Measurements from ENCODE around the gene SOX18. TPM values are rescaled to one million over a fixed set of nuclear protein-coding genes. Genes with fewer than 3 reads are reported as not detected.

Gene SOX18
- total and polyA plus RNA-seq, 2 of the 13 experiments (the other 11 are each of a cell fraction or from before 2014, with no cell fraction given) = 1.6 to 1.9 TPM

DNA sequence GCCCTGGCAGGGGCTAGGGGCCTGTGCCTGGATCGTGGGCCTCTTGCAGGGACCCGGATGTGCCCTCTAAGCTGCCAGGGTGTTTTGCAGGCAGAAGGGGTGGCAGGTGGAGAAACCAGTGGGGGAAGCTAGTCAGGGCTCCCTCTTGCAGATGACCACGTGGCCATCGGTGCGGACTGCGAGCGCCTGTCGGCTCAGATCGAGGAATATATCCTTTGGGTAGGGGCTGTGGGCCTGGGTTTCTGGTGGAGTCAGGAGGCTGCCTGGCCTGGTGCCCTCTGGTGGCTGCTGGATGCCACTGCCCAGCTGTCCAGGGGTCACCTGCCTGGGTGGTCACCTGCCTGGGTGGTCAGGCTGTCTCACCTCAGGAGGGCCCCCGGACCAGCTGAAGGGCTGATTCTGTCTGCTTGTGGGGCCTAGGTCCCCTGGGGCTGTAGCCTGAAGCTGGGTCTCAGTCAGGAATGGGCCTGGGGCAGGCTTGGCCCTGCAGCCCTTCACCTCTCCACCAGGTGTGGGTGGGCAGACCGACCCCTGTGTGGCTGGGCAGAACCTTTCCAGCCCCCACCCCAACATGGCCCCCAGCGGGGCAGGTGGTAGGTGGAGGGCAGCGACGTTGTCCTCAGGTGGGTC, 20.3 kb upstream of the SOX18 start (continued):
- TF ChIP-seq, protein P1, sequence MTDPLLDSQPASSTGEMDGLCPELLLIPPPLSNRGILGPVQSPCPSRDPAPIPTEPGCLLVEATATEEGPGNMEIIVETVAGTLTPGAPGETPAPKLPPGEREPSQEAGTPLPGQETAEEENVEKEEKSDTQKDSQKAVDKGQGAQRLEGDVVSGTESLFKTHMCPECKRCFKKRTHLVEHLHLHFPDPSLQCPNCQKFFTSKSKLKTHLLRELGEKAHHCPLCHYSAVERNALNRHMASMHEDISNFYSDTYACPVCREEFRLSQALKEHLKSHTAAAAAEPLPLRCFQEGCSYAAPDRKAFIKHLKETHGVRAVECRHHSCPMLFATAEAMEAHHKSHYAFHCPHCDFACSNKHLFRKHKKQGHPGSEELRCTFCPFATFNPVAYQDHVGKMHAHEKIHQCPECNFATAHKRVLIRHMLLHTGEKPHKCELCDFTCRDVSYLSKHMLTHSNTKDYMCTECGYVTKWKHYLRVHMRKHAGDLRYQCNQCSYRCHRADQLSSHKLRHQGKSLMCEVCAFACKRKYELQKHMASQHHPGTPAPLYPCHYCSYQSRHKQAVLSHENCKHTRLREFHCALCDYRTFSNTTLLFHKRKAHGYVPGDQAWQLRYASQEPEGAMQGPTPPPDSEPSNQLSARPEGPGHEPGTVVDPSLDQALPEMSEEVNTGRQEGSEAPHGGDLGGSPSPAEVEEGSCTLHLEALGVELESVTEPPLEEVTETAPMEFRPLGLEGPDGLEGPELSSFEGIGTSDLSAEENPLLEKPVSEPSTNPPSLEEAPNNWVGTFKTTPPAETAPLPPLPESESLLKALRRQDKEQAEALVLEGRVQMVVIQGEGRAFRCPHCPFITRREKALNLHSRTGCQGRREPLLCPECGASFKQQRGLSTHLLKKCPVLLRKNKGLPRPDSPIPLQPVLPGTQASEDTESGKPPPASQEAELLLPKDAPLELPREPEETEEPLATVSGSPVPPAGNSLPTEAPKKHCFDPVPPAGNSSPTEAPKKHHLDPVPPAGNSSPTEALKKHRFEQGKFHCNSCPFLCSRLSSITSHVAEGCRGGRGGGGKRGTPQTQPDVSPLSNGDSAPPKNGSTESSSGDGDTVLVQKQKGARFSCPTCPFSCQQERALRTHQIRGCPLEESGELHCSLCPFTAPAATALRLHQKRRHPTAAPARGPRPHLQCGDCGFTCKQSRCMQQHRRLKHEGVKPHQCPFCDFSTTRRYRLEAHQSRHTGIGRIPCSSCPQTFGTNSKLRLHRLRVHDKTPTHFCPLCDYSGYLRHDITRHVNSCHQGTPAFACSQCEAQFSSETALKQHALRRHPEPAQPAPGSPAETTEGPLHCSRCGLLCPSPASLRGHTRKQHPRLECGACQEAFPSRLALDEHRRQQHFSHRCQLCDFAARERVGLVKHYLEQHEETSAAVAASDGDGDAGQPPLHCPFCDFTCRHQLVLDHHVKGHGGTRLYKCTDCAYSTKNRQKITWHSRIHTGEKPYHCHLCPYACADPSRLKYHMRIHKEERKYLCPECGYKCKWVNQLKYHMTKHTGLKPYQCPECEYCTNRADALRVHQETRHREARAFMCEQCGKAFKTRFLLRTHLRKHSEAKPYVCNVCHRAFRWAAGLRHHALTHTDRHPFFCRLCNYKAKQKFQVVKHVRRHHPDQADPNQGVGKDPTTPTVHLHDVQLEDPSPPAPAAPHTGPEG (CRISPR knock-in tag; IDR thresholded peaks at IDR 0.05) = no peak
- TF ChIP-seq TCF12 (IDR thresholded peaks at IDR 0.05) (no peak), TCF12 (CRISPR knock-in tag; IDR thresholded peaks at IDR 0.05) (peak; percentile 79; the same call in 1 of the 2 replicates), ZNF746 (CRISPR knock-in tag; IDR thresholded peaks at IDR 0.05) (0 out of 2 replicates have a peak, but pooled peaks have one; percentile 45), SPEN (CRISPR knock-in tag; IDR thresholded peaks at IDR 0.05; ENCODE audit: low read depth) (no peak), ZNF572 (CRISPR knock-in tag; IDR thresholded peaks at IDR 0.05) (no peak), RORA (CRISPR knock-in tag; IDR thresholded peaks at IDR 0.05) (no peak), MTA1 (CRISPR knock-in tag; IDR thresholded peaks at IDR 0.05; ENCODE audit: borderline replicate concordance) (0 out of 2 replicates have a peak, but pooled peaks have one; percentile 71), ATF1 (CRISPR knock-in tag; IDR thresholded peaks at IDR 0.05) (no peak), NFIB (CRISPR knock-in tag; IDR thresholded peaks at IDR 0.05; ENCODE audit: borderline replicate concordance) (no peak), PATZ1 (CRISPR knock-in tag; IDR thresholded peaks at IDR 0.05) (peak; percentile 58; the same call in 1 of the 2 replicates), XBP1 (CRISPR knock-in tag; IDR thresholded peaks at IDR 0.05) (no peak), ZNF615 (CRISPR knock-in tag; IDR thresholded peaks at IDR 0.05; ENCODE audit: borderline replicate concordance) (no peak)
- TF ChIP-seq, protein P2, sequence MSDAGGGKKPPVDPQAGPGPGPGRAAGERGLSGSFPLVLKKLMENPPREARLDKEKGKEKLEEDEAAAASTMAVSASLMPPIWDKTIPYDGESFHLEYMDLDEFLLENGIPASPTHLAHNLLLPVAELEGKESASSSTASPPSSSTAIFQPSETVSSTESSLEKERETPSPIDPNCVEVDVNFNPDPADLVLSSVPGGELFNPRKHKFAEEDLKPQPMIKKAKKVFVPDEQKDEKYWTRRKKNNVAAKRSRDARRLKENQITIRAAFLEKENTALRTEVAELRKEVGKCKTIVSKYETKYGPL (CRISPR knock-in tag; IDR thresholded peaks at IDR 0.05) = no peak
- TF ChIP-seq, protein P3, sequence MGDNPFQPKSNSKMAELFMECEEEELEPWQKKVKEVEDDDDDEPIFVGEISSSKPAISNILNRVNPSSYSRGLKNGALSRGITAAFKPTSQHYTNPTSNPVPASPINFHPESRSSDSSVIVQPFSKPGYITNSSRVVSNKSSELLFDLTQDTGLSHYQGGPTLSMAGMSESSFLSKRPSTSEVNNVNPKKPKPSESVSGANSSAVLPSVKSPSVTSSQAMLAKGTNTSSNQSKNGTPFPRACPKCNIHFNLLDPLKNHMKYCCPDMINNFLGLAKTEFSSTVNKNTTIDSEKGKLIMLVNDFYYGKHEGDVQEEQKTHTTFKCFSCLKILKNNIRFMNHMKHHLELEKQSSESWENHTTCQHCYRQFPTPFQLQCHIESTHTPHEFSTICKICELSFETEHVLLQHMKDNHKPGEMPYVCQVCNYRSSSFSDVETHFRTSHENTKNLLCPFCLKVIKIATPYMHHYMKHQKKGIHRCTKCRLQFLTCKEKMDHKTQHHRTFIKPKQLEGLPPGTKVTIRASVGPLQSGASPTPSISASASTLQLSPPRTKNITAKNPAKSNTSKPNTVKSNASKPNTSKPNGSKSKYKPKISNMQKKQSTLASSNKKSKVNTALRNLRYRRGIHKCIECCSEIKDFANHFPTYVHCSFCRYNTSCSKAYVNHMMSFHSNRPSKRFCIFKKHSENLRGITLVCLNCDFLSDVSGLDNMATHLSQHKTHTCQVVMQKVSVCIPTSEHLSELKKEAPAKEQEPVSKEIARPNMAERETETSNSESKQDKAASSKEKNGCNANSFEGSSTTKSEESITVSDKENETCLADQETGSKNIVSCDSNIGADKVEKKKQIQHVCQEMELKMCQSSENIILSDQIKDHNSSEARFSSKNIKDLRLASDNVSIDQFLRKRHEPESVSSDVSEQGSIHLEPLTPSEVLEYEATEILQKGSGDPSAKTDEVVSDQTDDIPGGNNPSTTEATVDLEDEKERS (CRISPR knock-in tag; IDR thresholded peaks at IDR 0.05) = no peak

Measured in HepG2 (cell line).